HL-60/S4 (cell line): ENCODE measurements around the gene CACNA1C.

Experiments used
- in situ Hi-C: fragments of 300-500 bp; cut with MboI; formaldehyde crosslinking; loops from 2 replicates; pipeline ENCODE4 v1.14.3; 2022; ENCODE audit warnings: low sequenced_read_pairs

Gene CACNA1C

GRCh38 chr12:2583642-2584401 lies 531.0 kb downstream of the CACNA1C start:
- in situ Hi-C loops = loop anchor here (10.0 to 25.0 kb wide), 3 partner anchors 299 to 797 kb away; partner anchors contain the start of gene CACNA1C

- in situ Hi-C loops = loop anchor here (10.0 to 25.0 kb wide), 3 partner anchors 302 to 799 kb away; partner anchors contain the start of gene CACNA1C
Measured at GRCh38 chr12:2586156-2587038, 533.6 kb downstream of the CACNA1C start.

- in situ Hi-C loops = loop anchor here (10.0 to 25.0 kb wide), 3 partner anchors 304 to 801 kb away; partner anchors contain the start of gene CACNA1C
Measured at GRCh38 chr12:2588345-2588744, 535.6 kb downstream of the CACNA1C start.

- in situ Hi-C loops = loop anchor here (10.0 to 25.0 kb wide), 3 partner anchors 305 to 802 kb away; partner anchors contain the start of gene CACNA1C
Measured at GRCh38 chr12:2589381-2589780, 536.6 kb downstream of the CACNA1C start.

- in situ Hi-C loops = loop anchor here (25.0 kb wide), 1 partner anchor 806 kb away; no protein-coding TSS in a partner anchor
Measured at GRCh38 chr12:2593045-2593444, 540.3 kb downstream of the CACNA1C start.

- in situ Hi-C loops = loop anchor here (25.0 kb wide), 1 partner anchor 809 kb away; no protein-coding TSS in a partner anchor
Measured at GRCh38 chr12:2596441-2596840, 543.7 kb downstream of the CACNA1C start.

- in situ Hi-C loops = no loop called here
Measured at GRCh38 chr12:2605301-2605700, 552.5 kb downstream of the CACNA1C start.

GRCh38 chr12:2606186-2606910 lies 553.6 kb downstream of the CACNA1C start:
- in situ Hi-C loops = no loop called here

GRCh38 chr12:2607881-2608607 lies 555.3 kb downstream of the CACNA1C start:
- in situ Hi-C loops = no loop called here

- in situ Hi-C loops = no loop called here
Measured at GRCh38 chr12:2608608-2608945, 555.8 kb downstream of the CACNA1C start.

GRCh38 chr12:2609020-2609419 lies 556.2 kb downstream of the CACNA1C start:
- in situ Hi-C loops = no loop called here

GRCh38 chr12:2610358-2610757 lies 557.6 kb downstream of the CACNA1C start:
- in situ Hi-C loops = no loop called here

- in situ Hi-C loops = no loop called here
Measured at GRCh38 chr12:2613326-2614073, 560.7 kb downstream of the CACNA1C start.

GRCh38 chr12:2614341-2614740 lies 561.6 kb downstream of the CACNA1C start:
- in situ Hi-C loops = no loop called here

GRCh38 chr12:2615665-2616402 lies 563.0 kb downstream of the CACNA1C start:
- in situ Hi-C loops = no loop called here

- in situ Hi-C loops = no loop called here
Measured at GRCh38 chr12:2616763-2617162, 564.0 kb downstream of the CACNA1C start.

GRCh38 chr12:2617365-2617764 lies 564.6 kb downstream of the CACNA1C start:
- in situ Hi-C loops = no loop called here

- in situ Hi-C loops = no loop called here
Measured at GRCh38 chr12:2618291-2618995, 565.7 kb downstream of the CACNA1C start.
